Stomach (tissue), 4 donors: ENCODE measurements around the gene TMCO4.

ENCODE experiments used
- EP300 ChIP-seq: sonication (generic); formaldehyde crosslinking; IDR thresholded peaks from one replicate; pipeline ENCODE4 v1.6.1; 2017; ENCODE audit warnings: antibody characterized with exemption
- POLR2A ChIP-seq, 4 donors: fragments of 450-650 bp; IDR thresholded peaks; one replicate each; pipeline ENCODE4 v1.6.1; 2016; ENCODE audit warnings: antibody characterized with exemption in 4 of 4, control low read depth in 2 of 4, mild to moderate bottlenecking in 1 of 4, moderate library complexity in 1 of 4
- POLR2AphosphoS5 ChIP-seq, 3 donors: sonication (generic); formaldehyde crosslinking; IDR thresholded peaks; one replicate each; pipeline ENCODE4 v1.6.1; 2016; ENCODE audit warnings: antibody characterized with exemption in 3 of 3
- TF ChIP-seq, protein P1 (sequence below), 7 experiments: fragments of 450-650 bp in 4 of 7; fragments of 200-600 bp in 3 of 7; sonication (generic) in 3 of 7; IDR thresholded peaks; one replicate each; pipeline ENCODE4 v1.5.1; 2016 to 2019; ENCODE audit warnings: antibody characterized with exemption in 7 of 7, control low read depth in 2 of 7, mild to moderate bottlenecking in 1 of 7

DNA sequence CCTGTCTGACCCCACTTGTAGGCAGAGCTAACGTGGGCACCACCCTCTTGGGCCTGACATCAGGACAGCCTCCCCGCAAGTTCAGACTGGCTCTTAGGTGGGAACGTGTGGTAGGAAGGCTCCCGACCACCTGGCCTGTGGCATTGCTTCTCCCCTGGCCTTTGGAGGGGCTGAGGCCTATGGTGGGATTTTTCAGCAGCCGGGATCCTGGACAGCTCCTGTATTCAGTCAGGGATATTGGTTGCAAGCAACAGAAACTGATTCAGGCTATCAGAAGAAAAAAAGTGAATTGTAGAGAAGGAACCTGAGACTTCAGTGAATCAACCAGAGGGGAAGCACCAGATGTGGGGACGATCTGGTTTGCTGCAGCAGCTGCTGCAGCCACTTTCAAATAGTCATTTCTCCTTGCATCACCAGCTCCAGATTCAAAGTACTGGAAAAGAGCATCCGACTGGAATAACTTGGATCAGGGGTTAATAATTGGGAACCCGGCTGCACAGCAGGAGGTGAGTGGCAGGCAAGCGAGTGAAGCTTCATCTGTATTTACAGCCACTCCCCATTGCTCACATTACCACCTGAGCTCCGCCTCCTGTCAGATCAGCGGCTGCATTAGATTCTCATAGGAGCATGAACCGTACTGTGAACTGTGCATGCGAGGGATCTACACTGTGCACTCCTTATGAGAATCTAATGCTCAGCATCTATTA, 9.5 kb upstream of the TMCO4 start:
- TF ChIP-seq EP300 (no peak), POLR2A (IDR thresholded peaks at IDR 0.05) (no peak), POLR2AphosphoS5 (IDR thresholded peaks at IDR 0.05) (no peak)
- TF ChIP-seq, protein P1, sequence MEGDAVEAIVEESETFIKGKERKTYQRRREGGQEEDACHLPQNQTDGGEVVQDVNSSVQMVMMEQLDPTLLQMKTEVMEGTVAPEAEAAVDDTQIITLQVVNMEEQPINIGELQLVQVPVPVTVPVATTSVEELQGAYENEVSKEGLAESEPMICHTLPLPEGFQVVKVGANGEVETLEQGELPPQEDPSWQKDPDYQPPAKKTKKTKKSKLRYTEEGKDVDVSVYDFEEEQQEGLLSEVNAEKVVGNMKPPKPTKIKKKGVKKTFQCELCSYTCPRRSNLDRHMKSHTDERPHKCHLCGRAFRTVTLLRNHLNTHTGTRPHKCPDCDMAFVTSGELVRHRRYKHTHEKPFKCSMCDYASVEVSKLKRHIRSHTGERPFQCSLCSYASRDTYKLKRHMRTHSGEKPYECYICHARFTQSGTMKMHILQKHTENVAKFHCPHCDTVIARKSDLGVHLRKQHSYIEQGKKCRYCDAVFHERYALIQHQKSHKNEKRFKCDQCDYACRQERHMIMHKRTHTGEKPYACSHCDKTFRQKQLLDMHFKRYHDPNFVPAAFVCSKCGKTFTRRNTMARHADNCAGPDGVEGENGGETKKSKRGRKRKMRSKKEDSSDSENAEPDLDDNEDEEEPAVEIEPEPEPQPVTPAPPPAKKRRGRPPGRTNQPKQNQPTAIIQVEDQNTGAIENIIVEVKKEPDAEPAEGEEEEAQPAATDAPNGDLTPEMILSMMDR (IDR thresholded peaks at IDR 0.05) = no peak
